Measurements from ENCODE around the gene RNU1-4.
A peak's percentile ranks its signal among the peaks of the same experiment; 100 is the strongest.
"Not testable (repeated sequence)": the region's sequence is repeated elsewhere in the genome, so short reads cannot be mapped to it uniquely, and the experiment has no call there.

The RNU1-4 gene

GRCh38 chr1:16709659-16710087 is 30.6 kb upstream of the RNU1-4 start:
- DNase-seq: not testable (repeated sequence)

GRCh38 chr1:16710618-16711017 is 29.7 kb upstream of the RNU1-4 start:
- not testable (repeated sequence) for DNase-seq

- DNase-seq: not testable (repeated sequence)
These were observed 28.2 kb upstream of the RNU1-4 start for GRCh38 chr1:16712131-16712530.

DNA sequence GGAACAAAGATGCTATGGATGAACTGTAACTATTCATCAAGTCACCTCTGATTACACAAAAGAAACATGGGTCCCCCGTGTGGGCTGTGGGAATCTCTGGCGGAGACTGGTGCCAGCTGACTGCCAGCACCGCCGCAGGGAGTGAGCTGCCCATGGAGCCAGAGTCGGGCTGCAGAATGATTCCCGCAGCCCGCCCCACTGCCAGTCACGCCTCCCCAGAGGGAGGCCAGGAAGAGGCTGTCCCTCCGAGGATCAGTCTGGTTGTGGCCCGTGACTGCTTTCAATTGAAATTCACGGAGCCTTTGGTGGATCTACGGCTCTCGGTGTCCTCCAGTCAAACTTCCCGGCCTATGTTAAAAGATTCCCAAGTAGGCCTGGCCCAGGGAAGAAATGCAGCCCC is 27.7 kb upstream of the RNU1-4 start:
- not testable (repeated sequence) for DNase-seq

GRCh38 chr1:16712984-16713383 is 27.3 kb upstream of the RNU1-4 start:
- DNase-seq: not testable (repeated sequence)

DNA sequence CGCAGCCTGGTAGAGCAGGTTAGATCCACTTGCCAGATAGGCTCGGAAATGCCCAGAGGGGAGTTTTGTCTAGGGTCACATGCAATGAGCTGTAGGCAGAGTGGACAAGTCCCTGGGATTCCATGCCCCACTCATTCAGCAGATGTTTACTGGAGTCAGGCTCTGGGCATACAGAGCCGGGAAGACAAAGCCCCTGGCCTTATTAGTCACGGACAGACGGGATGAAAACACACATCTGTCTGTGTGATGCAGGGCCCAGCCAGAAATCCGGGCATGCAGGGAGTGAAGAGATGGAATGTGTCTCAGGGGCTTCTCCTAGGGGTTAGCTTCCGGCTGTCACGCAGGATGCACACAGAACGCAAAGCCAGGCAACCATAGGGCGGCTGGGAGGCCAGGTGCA is 26.8 kb upstream of the RNU1-4 start:
- not testable (repeated sequence) for DNase-seq

- DNase-seq: no peak
These were observed 23.5 kb upstream of the RNU1-4 start for GRCh38 chr1:16716691-16717335.

DNA sequence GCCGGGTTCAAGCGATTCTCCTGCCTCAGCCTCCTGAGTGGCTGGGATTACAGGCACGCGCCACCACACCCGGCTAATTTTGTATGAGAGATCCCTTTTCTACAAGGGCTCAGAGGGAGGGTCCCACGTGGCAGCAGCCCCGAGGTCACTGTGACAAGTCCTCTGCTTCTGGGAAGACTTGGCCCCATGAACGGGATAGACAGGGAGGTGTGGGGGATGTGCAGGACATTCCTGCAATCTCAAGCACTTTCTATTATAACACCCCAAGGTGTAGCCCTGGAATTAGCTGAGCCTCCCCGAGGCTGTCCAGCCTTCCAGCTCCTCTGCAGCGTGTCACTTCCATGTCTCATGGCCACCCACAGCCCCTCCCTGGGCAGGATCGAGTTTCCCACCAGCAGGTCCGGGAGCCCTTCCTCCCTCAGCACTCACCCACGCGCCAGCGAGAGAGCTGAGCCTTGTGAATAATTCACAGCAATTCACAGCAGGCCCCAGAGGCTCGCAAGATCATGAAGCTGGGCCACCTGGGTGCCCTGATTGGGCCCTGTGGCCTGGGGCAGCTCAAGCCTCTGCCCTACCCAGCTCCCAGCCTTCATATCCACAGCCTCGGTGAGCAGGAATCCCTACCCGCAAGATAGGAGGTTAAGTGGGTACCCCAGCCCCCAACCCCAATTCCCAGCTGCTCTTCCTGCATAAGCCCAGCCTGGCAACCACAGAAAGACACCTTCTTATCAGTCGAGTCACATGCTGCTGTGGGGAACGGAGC is 22.8 kb upstream of the RNU1-4 start:
- no peak for DNase-seq

GRCh38 chr1:16718099-16718907 is 22.0 kb upstream of the RNU1-4 start:
- DNase-seq: not testable (repeated sequence)

- no peak for DNase-seq
These were observed 21.3 kb upstream of the RNU1-4 start for GRCh38 chr1:16718908-16719533.

GRCh38 chr1:16719571-16720350 is 20.6 kb upstream of the RNU1-4 start:
- DNase-seq: no peak

DNA sequence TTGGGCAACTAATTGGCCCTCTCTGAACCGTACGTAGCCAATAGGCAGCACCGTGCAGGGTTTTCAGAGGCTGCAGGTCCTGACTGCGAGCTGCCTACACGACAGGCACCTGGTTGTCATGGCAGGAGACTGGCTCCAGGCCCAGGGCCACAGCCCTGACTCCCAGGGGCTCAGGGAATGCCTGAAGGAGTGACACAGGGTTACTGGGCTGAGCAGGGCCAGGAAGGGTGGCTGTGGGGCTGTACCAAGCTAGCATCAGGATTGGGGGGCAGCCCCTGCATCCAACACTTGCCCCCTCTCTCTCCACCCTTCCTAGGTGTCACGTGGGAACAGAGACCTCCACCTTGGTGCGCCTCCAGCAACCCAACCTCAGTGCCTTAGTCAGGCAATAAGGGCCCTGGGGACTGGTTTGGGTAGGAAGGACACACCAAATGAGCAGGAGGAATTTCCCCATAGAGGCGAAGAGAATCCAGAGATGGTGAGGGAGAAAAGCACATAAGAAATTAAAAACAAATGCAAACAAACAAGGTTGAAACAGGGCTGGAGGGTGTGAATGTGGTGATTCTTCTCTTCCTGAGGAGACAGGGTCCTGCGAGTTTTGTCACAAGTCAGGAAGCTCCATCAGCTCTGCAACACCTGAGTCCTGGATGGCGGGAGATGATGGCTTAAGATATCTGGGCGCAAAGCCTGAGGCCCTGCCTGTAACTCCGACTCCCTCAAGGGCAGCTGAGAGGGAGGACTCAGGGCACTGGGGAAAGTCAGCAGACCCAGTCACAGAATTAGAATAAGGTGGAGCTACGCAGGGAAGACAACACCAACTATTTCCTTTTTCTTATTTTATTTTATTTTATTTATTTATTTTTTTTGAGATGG is 19.7 kb upstream of the RNU1-4 start:
- no peak for DNase-seq

DNA sequence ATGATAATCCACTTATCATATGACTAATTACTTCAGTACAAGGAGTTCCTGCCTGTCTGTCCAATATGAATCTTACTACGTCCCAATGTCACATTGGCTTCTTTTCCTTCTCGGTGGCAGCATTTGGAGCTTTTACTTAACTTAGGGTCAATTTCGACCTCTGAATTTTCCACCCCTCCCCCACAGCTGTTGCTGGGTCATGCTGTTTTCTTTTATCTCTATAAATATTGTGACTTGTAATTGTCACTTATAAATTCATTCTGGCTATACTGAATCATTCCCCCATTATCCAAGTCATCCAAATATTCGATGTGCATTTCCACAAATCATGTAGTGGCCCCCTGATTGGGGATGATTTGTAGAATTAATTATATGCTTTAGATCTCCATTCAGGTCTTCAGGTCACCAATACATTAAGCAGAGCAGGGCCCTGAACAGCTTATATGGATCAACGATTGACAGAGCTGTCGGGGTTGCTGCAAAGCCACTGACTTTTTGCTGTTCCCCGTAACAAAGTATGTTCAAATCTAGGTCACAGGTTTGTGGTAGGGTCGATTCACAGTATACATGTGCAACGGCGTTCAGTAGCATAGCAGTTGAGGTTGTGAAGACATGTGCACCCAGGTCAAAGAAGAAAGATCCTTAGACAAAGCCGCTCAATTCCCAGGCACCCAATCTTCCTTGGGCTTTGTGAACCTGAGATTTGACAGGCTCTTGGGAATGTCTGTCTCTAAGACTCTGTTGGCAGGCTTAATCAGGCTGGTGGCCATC is 18.3 kb upstream of the RNU1-4 start:
- DNase-seq: no peak

- no peak for DNase-seq
These were observed 15.4 kb upstream of the RNU1-4 start for GRCh38 chr1:16724718-16725438.

DNA sequence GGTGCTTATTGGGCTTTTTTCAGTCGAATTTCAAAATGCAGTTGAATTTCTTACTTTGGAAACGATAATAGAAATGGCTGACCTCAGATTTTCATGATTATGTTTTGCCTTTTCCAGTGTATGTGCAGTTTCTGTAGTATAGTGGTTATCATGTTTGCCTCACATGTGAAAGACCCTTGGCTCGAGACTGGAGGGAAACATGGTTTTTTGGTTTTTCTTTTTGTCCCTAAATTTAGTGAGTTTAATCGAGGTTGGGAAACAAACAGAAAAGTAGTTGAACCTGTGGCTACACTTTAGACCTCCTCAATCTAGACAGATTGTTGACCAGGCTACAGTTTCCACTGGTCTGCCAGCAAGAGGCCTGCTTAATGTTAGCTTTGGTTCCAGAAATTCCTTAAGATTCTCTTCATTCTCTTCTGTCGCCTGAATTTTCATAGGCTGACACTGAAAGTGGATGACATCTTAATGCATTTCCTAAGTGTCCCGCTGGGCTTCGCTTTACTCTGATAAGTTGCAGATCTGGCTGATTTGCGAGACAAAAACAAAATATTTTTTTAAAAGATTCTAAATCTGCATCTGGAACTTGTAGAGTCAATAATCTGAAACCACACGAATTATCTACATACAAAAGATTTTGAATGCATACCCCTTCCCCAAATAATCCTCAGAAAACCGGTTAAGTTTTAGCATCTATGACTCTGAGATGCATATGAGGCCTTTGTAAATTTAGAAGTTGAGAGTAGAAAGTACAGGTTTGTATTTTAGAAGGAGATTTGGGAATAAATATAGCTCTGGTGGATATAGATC is 14.7 kb upstream of the RNU1-4 start:
- DNase-seq: not testable (repeated sequence)

DNA sequence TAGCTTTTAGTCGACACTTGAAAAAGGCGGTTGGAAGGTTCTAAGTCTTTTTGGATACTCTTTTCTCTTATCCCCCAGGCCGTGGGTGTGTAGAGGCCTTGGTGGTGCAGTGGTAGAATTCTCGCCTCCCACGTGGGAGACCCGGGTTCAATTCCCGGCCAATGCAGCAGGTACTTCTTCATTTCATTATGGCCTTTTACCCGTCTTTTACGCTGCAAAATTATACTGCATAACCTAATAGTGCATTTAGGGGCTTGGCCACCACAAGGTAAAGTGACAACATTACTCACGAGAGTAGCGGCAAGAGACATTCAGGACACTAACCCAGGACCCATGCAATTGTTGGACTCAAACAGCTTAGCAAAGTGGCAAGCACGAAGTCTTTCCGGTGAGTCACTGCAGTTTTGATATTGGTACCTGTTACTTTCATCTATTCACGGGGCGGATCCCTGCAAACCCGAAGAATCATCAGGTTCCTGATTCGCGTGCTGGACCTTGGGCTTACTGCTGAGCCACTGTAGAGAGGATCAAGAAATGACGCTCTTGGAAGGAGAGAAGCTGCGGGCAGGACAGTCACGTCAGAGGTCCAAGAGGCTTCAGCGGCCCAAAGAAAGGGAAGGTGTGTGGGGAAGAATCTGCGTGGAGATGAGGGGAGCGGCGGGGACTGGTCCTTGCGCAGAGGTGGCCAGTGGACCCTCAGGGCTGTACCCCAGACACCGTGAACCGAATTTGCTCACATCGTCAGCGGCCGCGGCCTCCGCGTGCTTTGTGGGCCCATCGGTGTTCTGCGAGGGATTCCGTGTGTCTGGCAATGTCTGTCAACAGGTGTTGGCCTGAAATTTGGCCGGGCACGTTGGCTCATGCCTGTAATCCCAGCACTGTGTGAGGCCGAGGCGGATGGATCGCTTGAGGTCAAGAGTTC is 12.9 kb upstream of the RNU1-4 start:
- DNase-seq: peak; percentile 34

- DNase-seq: not testable (repeated sequence)
These were observed 11.9 kb upstream of the RNU1-4 start for GRCh38 chr1:16728243-16728949.

Measured in fibroblast of skin of abdomen (primary cell).